GM19463 (cell line): ENCODE results near the gene CYB5D1.

Experiments
- ATAC-seq: cut with Tn5 transposase; IDR thresholded peaks from one replicate; pipeline ENCODE4 v1.9.1; 2021; ENCODE audit warnings: mild to moderate bottlenecking, moderate library complexity; ENCODE audit not compliant: unreplicated experiment

CYB5D1 gene

DNA sequence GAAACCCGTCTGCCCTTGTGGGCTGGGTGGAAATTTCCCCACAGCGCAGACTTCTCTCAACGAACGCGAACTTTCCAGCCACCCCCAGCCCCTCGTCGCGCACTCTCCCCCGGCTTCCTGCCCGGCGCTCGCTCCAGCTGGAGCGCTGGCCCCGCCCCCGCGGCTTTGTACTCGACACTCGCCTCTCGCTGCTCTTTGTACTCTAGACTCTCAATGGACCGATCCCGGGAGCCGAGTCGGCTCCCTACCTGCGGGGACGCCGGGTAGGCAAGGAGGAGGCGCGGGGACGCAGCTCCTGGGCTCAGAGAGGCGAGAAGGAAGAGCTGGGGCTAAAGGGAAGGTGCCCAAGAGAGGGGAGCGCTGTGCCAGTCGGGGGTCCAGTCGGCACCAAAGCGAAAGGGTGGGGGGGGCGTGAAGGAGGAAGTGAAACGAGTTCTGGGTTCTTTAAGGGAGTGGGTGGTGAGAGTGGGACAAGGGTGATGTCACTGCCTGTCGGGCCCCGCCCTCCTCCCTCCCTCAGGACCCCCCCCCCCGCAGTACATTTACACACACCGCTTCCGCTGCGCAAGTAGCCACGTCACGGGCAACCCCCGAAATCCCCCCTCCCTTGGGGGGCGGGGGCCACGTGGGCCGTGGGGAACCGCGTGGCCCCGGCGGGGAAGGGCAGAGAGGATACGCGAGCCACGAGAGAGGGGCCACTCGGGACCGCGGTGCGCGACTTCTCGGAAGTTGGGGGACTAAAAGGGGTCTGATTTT is 14.1 kb upstream of the CYB5D1 start:
- ATAC-seq: peak; percentile 31

DNA sequence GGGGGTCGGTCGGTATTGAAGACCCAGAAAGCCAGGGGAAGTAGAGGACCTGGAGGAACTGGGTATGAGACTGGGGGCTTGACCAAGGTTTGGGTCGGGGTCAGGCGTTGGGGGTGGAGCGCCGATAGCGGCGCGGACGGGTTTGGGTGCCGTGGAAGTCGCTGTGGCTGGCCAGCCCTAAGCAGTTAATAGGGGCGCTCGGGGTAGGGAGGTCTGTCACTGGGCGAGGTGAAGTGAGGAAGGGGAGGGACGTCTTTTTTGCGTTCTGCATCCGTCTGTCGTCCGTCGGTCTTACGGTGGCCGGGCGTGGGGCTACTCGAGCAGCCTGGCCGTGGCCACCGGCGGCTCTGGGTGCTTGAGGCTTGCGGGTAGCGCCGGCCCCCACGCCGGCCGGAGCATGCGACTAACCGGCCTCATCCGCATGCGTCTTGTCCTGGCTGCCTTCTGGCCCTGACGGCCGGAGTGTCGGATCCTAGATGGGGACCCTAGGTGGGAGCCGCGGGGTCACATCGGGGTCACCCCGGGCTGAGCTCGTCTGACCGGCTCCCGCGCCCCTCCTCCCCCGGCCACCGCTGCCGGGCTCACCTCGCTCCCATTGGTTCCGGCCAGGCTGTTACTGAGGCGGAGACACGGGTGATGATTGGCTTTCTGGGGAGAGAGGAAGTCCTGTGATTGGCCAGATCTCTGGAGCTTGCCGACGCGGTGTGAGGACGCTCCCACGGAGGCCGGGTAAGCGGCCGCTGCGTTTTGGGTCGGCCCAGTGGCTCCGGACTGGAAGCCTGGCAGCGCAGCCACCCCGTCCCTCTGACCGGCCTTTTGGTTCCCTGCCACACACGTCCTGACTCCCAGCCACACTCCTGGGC is 13.3 kb upstream of the CYB5D1 start:
- peak; percentile 49 for ATAC-seq

GRCh38 chr17:7845359-7846062 is 12.3 kb upstream of the CYB5D1 start:
- no peak for ATAC-seq

DNA sequence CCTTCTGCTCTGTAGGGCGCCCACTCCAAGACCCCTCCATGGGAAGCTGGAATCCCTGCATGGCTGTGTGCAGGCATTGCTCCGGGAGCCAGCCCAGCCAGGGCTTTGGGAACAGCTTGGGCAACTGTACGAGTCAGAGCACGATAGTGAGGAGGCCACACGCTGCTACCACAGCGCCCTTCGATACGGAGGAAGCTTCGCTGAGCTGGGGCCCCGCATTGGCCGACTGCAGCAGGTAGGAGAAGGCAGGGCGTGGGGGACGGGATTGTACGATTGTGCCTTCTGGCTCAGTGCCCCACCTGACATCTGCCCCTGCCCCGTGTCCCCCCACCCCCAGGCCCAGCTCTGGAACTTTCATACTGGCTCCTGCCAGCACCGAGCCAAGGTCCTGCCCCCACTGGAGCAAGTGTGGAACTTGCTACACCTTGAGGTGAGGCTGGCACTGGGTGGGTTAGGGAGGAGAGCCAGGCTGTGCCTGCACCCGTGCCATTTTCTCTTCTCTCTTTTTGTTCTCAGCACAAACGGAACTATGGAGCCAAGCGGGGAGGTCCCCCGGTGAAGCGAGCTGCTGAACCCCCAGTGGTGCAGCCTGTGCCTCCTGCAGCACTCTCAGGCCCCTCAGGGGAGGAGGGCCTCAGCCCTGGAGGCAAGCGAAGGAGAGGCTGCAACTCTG is 11.6 kb upstream of the CYB5D1 start:
- ATAC-seq: no peak

DNA sequence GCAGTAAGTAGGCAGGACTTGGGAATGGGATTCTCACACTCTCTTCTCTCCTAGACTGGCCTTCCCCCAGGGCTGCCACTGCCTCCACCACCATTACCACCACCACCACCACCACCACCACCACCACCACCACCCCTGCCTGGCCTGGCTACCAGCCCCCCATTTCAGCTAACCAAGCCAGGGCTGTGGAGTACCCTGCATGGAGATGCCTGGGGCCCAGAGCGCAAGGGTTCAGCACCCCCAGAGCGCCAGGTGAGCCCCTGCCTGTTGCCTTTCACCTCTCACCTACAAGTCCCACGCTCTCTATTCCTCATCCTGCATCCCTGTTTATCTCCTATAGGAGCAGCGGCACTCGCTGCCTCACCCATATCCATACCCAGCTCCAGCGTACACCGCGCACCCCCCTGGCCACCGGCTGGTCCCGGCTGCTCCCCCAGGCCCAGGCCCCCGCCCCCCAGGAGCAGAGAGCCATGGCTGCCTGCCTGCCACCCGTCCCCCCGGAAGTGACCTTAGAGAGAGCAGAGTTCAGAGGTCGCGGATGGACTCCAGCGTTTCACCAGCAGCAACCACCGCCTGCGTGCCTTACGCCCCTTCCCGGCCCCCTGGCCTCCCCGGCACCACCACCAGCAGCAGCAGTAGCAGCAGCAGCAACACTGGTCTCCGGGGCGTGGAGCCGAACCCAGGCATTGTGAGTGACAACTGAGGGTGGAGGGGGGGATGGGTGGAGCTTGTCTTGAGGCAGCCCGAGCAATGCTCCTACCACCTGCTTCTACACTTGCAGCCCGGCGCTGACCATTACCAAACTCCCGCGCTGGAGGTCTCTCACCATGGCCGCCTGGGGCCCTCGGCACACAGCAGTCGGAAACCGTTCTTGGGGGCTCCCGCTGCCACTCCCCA is 10.8 kb upstream of the CYB5D1 start:
- ATAC-seq: no peak

GRCh38 chr17:7848131-7848579 is 9.6 kb upstream of the CYB5D1 start:
- no peak for ATAC-seq

GRCh38 chr17:7848739-7849129 is 9.1 kb upstream of the CYB5D1 start:
- ATAC-seq: no peak

DNA sequence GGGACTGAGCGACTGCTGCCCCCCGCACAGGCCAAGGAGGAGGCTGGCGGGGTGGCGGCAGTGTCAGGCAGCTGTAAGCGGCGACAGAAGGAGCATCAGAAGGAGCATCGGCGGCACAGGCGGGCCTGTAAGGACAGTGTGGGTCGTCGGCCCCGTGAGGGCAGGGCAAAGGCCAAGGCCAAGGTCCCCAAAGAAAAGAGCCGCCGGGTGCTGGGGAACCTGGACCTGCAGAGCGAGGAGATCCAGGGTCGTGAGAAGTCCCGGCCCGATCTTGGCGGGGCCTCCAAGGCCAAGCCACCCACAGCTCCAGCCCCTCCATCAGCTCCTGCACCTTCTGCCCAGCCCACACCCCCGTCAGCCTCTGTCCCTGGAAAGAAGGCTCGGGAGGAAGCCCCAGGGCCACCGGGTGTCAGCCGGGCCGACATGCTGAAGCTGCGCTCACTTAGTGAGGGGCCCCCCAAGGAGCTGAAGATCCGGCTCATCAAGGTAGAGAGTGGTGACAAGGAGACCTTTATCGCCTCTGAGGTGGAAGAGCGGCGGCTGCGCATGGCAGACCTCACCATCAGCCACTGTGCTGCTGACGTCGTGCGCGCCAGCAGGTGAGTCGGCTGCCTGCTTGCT is 8.6 kb upstream of the CYB5D1 start:
- ATAC-seq: no peak

- ATAC-seq: no peak
Observed at GRCh38 chr17:7849751-7850504, 7.9 kb upstream of the CYB5D1 start.

DNA sequence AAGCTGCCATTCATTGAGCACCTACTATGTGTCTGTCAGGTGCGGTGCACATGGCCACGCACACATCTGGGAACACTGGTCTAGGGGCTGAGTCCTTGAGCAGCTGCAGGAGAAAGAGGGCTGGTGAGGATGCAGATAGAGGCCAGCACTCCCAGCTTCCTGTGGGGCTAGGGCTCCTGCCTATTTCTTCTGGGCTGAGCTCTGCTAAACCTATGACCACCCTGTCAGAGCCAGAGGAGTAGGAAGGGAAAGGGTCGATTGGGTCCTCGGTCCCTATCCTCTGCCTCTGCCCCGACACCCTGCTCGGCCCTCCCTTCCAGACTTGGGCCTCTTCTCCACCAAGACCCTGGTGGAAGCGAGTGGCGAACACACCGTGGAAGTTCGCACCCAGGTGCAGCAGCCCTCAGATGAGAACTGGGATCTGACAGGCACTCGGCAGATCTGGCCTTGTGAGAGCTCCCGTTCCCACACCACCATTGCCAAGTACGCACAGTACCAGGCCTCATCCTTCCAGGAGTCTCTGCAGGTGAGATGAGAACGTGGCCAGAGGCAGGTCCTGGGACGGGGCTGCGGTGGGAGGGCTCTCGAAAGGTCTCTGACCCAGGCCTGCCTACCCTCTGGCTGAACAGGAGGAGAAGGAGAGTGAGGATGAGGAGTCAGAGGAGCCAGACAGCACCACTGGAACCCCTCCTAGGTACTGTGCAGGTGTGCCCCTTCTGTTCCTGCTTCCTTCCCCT is 6.9 kb upstream of the CYB5D1 start:
- no peak for ATAC-seq

- peak; percentile 94 for ATAC-seq
Observed at GRCh38 chr17:7851438-7852261, 6.2 kb upstream of the CYB5D1 start.

GRCh38 chr17:7852262-7852670 is 5.5 kb upstream of the CYB5D1 start:
- ATAC-seq: no peak

- ATAC-seq: no peak
Observed at GRCh38 chr17:7852919-7853690, 4.7 kb upstream of the CYB5D1 start.

DNA sequence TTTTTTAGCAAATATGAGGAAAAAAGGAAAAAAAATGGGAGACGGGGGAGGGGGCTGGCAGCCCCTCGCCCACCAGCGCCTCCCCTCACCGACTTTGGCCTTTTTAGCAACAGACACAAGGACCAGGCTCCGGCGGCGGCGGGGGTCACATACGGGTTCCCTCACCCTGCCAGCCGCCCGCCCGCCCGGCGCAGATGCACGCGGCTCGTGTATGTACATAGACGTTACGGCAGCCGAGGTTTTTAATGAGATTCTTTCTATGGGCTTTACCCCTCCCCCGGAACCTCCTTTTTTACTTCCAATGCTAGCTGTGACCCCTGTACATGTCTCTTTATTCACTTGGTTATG is 4.1 kb upstream of the CYB5D1 start:
- no peak for ATAC-seq

- ATAC-seq: no peak
Observed at GRCh38 chr17:7854078-7854777, 3.6 kb upstream of the CYB5D1 start.
